IPS DF 4.7 (cell line): ENCODE data around the gene CNNM2.
"Not testable (repeated sequence)": the region's sequence is repeated elsewhere in the genome, so short reads cannot be mapped to it uniquely, and the experiment has no call there.

Experiments used
- DNase-seq: peaks from one replicate; pipeline ENCODE4 v3.0.0-alpha.2; 2013; ENCODE audit warnings: low spot score; ENCODE audit errors: extremely low read depth

The CNNM2 gene

GRCh38 chr10:103102195-103102594 is 184.1 kb downstream of the CNNM2 start:
- no peak for DNase-seq

- no peak for DNase-seq
These were observed 185.9 kb downstream of the CNNM2 start for GRCh38 chr10:103103989-103104388.

- no peak for DNase-seq
These were observed 186.6 kb downstream of the CNNM2 start for GRCh38 chr10:103104721-103105120.

GRCh38 chr10:103105462-103105861 is 187.4 kb downstream of the CNNM2 start:
- no peak for DNase-seq

- no peak for DNase-seq
These were observed 188.4 kb downstream of the CNNM2 start for GRCh38 chr10:103106539-103106938.

- no peak for DNase-seq
These were observed 191.7 kb downstream of the CNNM2 start for GRCh38 chr10:103109821-103110220.

GRCh38 chr10:103110407-103110806 is 192.3 kb downstream of the CNNM2 start:
- DNase-seq, result no peak

- DNase-seq, result no peak
These were observed 193.2 kb downstream of the CNNM2 start for GRCh38 chr10:103111031-103111917.

- no peak for DNase-seq
These were observed 194.1 kb downstream of the CNNM2 start for GRCh38 chr10:103111918-103112877.

- no peak for DNase-seq
These were observed 196.8 kb downstream of the CNNM2 start for GRCh38 chr10:103114876-103115275.

- no peak for DNase-seq
These were observed 199.2 kb downstream of the CNNM2 start for GRCh38 chr10:103117247-103117646.

GRCh38 chr10:103120546-103120945 is 202.5 kb downstream of the CNNM2 start:
- DNase-seq, result no peak

- DNase-seq, result no peak
These were observed 203.1 kb downstream of the CNNM2 start for GRCh38 chr10:103120977-103121735.

GRCh38 chr10:103123282-103124024 is 205.4 kb downstream of the CNNM2 start:
- DNase-seq, result no peak

GRCh38 chr10:103124420-103125096 is 206.5 kb downstream of the CNNM2 start:
- no peak for DNase-seq

- no peak for DNase-seq
These were observed 207.5 kb downstream of the CNNM2 start for GRCh38 chr10:103125323-103126267.

GRCh38 chr10:103127241-103127640 is 209.1 kb downstream of the CNNM2 start:
- DNase-seq, result no peak

GRCh38 chr10:103130180-103130579 is 212.1 kb downstream of the CNNM2 start:
- not testable (repeated sequence) for DNase-seq

- no peak for DNase-seq
These were observed 212.8 kb downstream of the CNNM2 start for GRCh38 chr10:103130910-103131309.
